WERI-Rb-1 (cell line): Measurements from ENCODE around the gene NPY4R2.
"Not testable (repeated sequence)": the region's sequence is repeated elsewhere in the genome, so short reads cannot be mapped to it uniquely, and the experiment has no call there.

Source experiments
- DNase-seq: peaks from one replicate; pipeline ENCODE4 v3.0.0-alpha.2; 2020
- H3K27ac ChIP-seq: fragments of 250-450 bp; sonication (Bioruptor Pico); 2 replicates; pipeline ENCODE4 v1.5.1; 2020; ENCODE audit warnings: mild to moderate bottlenecking, moderate library complexity
- H3K27me3 ChIP-seq: fragments of 250-450 bp; sonication (Bioruptor Pico); 2 replicates; pipeline ENCODE4 v1.5.1; 2021; ENCODE audit warnings: mild to moderate bottlenecking, low read depth, moderate library complexity; ENCODE audit not compliant: insufficient read depth, severe bottlenecking
- H3K36me3 ChIP-seq: fragments of 250-450 bp; sonication (Bioruptor Pico); 2 replicates; pipeline ENCODE4 v1.5.1; 2020; ENCODE audit warnings: mild to moderate bottlenecking, moderate library complexity
- H3K4me3 ChIP-seq: 2 replicates; pipeline ENCODE4 v1.5.1; 2011; ENCODE audit warnings: low read depth, mild to moderate bottlenecking, control low read depth, low read length
- H3K9me3 ChIP-seq: fragments of 250-450 bp; sonication (Bioruptor Pico); 2 replicates; pipeline ENCODE4 v1.5.1; 2021; ENCODE audit warnings: mild to moderate bottlenecking, moderate library complexity; ENCODE audit not compliant: severe bottlenecking

The NPY4R2 gene

GRCh38 chr10:47943328-47943727 lies 24.9 kb downstream of the NPY4R2 start:
- not testable (repeated sequence) for H3K36me3 ChIP-seq, H3K4me3 ChIP-seq, DNase-seq, H3K9me3 ChIP-seq, H3K27me3 ChIP-seq, H3K27ac ChIP-seq

GRCh38 chr10:47947424-47947823 lies 29.0 kb downstream of the NPY4R2 start:
- DNase-seq, H3K9me3 ChIP-seq, H3K27me3 ChIP-seq, H3K27ac ChIP-seq, H3K36me3 ChIP-seq, H3K4me3 ChIP-seq: not testable (repeated sequence)

- not testable (repeated sequence) for DNase-seq, H3K36me3 ChIP-seq, H3K27me3 ChIP-seq, H3K27ac ChIP-seq, H3K9me3 ChIP-seq, H3K4me3 ChIP-seq
Measured at GRCh38 chr10:47957158-47957557, 38.7 kb downstream of the NPY4R2 start.

- not testable (repeated sequence) for H3K36me3 ChIP-seq, H3K4me3 ChIP-seq, DNase-seq, H3K27me3 ChIP-seq, H3K9me3 ChIP-seq, H3K27ac ChIP-seq
Measured at GRCh38 chr10:47959677-47960076, 41.2 kb downstream of the NPY4R2 start.

- H3K4me3 ChIP-seq, H3K36me3 ChIP-seq, H3K27me3 ChIP-seq, DNase-seq, H3K9me3 ChIP-seq, H3K27ac ChIP-seq: not testable (repeated sequence)
Measured at GRCh38 chr10:47960699-47961098, 42.2 kb downstream of the NPY4R2 start.

GRCh38 chr10:47962785-47963184 lies 44.3 kb downstream of the NPY4R2 start:
- H3K4me3 ChIP-seq, H3K27me3 ChIP-seq, H3K36me3 ChIP-seq, H3K9me3 ChIP-seq, DNase-seq, H3K27ac ChIP-seq: not testable (repeated sequence)

- H3K9me3 ChIP-seq, H3K27me3 ChIP-seq, H3K4me3 ChIP-seq, DNase-seq, H3K36me3 ChIP-seq, H3K27ac ChIP-seq: not testable (repeated sequence)
Measured at GRCh38 chr10:47964280-47965063, 46.0 kb downstream of the NPY4R2 start.

GRCh38 chr10:47968988-47969387 lies 50.5 kb downstream of the NPY4R2 start:
- DNase-seq, H3K36me3 ChIP-seq: not testable (repeated sequence)

GRCh38 chr10:47970047-47970446 lies 51.6 kb downstream of the NPY4R2 start:
- not testable (repeated sequence) for H3K9me3 ChIP-seq, H3K4me3 ChIP-seq, H3K27me3 ChIP-seq, H3K36me3 ChIP-seq, DNase-seq, H3K27ac ChIP-seq

More at GRCh38 chr10:47968988-47969387, 50.5 kb downstream of the NPY4R2 start:
- not testable (repeated sequence) for H3K4me3 ChIP-seq, H3K27ac ChIP-seq, H3K27me3 ChIP-seq, H3K9me3 ChIP-seq

GRCh38 chr10:47971598-47971997 lies 53.1 kb downstream of the NPY4R2 start:
- H3K9me3 ChIP-seq, H3K27ac ChIP-seq: not testable (repeated sequence)

GRCh38 chr10:47972077-47972476 lies 53.6 kb downstream of the NPY4R2 start:
- not testable (repeated sequence) for H3K9me3 ChIP-seq, H3K36me3 ChIP-seq, H3K4me3 ChIP-seq, H3K27ac ChIP-seq, DNase-seq, H3K27me3 ChIP-seq

More at GRCh38 chr10:47971598-47971997, 53.1 kb downstream of the NPY4R2 start:
- DNase-seq, H3K27me3 ChIP-seq, H3K4me3 ChIP-seq, H3K36me3 ChIP-seq: not testable (repeated sequence)
